Middle frontal gyrus (tissue), 1 donor: Measurements from ENCODE around the gene NIPBL.
"Not testable (repeated sequence)": the region's sequence is repeated elsewhere in the genome, so short reads cannot be mapped to it uniquely, and the experiment has no call there.

ENCODE experiments used
- DNase-seq: peaks from one replicate; pipeline ENCODE4 v3.0.0-alpha.2; 2015; ENCODE audit warnings: low spot score; ENCODE audit errors: extremely low spot score

The NIPBL gene, protein sequence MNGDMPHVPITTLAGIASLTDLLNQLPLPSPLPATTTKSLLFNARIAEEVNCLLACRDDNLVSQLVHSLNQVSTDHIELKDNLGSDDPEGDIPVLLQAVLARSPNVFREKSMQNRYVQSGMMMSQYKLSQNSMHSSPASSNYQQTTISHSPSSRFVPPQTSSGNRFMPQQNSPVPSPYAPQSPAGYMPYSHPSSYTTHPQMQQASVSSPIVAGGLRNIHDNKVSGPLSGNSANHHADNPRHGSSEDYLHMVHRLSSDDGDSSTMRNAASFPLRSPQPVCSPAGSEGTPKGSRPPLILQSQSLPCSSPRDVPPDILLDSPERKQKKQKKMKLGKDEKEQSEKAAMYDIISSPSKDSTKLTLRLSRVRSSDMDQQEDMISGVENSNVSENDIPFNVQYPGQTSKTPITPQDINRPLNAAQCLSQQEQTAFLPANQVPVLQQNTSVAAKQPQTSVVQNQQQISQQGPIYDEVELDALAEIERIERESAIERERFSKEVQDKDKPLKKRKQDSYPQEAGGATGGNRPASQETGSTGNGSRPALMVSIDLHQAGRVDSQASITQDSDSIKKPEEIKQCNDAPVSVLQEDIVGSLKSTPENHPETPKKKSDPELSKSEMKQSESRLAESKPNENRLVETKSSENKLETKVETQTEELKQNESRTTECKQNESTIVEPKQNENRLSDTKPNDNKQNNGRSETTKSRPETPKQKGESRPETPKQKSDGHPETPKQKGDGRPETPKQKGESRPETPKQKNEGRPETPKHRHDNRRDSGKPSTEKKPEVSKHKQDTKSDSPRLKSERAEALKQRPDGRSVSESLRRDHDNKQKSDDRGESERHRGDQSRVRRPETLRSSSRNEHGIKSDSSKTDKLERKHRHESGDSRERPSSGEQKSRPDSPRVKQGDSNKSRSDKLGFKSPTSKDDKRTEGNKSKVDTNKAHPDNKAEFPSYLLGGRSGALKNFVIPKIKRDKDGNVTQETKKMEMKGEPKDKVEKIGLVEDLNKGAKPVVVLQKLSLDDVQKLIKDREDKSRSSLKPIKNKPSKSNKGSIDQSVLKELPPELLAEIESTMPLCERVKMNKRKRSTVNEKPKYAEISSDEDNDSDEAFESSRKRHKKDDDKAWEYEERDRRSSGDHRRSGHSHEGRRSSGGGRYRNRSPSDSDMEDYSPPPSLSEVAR (N-terminal part only)

DNA sequence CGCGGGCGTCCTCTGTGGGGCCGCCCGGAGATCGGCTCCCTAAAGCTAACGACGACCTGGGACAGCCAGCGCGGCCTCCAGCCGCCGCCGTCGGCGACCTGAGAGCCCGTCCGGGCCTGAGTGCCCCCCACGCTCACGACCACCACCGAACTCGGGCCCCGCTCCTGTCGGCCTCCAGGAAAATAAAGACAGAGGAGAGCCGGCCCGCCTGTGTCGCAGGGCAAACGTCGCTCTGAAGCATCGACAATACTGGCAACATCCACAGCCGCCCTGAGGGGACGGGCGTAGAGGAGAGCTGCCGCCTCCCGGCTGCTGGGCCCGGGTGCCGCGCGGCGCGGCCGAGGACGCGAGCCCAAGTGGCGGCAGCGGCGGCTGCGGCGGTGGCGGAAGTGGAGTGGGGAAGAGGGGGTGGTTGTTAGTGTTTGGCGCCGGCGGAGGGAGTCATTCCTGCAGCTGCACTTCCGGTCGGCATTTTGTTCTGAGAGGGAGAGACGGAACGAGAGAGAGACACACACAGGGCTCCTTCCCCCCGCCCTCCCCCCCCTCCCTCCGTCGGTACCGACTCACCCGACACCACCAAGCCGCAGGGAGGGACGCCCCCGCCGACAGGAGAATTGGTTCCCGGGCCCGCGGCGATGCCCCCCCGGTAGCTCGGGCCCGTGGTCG, at the start of gene NIPBL:
Gene NIPBL, plus strand, starts transcription at position 471 of the 666 bp plus-strand sequence. CDS start 76,928 bp downstream, outside the sequence.
- peak; percentile 87 for DNase-seq

DNA sequence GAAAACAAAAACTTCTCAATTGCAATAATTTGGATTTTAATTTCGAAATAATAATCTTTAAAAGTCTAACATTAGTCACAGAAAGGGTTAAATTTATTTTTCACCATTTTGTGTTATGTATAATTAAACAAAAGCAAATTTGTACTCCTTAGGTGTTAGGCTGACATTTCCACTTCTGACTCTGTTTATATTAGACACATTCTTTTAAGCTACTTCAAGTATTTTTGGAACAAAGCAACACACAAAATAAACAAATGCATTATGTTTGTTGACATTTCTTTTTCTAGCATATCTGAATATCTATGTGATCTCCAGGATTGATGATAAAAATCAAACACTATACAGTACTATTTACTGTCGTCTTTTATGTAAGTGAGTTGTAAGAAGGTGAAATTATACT, 44.3 kb upstream of the NIPBL start:
- DNase-seq = no peak

DNA sequence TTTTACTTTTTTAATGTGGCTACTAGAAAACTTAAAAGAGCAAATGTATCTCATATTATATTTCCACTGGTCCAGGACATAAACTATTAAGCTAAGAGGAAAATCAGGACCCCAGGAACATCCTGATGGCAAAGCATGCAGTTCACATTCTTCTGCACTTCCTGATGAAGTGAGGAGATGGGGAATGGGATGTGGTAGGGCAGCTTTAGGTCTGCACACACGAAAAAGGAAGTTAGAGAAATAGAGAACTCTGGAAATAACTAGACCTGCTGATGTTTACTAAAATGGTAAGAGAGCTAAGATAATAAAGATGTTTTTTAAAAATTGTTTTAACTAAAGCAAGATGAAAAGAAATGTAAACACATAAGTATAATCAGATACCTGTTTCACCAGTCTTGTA, 39.7 kb upstream of the NIPBL start:
- no peak for DNase-seq

DNA sequence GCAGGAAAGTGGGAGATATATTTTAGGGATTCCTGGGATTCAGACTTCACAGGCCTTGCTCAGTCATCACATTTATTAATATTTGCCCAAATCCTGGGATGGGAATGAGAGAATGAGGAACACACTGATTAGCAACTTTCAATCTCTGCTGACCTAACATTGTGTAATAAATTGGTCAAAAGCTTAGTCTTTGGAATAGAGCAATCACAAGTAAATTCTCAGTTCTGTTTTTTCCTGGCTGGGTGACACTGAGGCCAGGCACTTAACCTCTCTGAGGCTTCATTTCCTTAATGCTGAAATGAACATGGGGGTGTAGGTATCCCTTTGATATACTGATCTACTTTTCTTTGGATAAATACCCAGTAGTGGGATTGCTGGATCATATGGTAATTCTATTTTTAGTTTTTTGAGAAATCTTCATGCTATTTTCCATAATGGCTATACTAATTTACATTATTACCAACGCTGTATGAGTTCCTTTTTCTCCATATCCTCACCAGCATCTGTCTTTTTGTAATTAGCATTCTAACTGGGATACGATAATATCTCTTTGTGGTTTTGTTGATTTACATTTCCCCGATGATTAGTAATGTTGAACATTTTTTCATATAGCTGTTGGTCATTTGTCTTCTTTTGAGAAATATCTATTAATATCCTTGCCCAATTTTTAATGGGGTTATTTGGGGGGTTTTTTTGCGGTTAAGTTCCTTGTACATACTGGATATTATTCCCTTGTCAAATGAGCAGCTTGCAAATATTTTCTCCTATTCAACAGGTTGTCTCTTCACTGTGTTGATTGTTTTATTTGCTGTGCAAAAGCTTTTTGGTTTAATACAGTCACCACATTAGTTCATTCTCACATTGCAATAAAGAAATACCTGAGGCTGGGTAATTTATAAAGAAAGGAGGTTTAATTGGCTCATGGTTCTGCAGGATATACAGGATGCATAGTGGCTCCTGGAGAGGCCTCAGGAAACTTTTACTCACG, 36.8 kb upstream of the NIPBL start:
- DNase-seq = no peak

DNA sequence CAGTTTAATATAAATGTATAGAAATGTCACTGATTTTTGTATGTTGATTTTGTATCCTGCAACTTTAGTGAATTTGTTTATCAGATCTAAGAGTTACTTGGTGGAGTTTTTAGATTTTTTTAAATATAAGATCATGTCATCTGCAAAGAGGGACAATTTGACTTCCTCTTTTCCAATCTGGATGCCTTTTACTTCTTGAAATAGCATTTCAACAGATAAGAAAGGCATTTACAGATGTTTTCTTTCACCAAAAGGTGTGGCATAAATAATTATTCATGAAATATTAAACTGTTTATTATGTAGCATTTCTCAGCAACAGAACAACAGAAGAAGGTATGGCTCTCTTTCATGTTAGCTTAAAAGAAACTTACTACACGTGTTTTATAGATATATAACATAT, 34.9 kb upstream of the NIPBL start:
- no peak for DNase-seq

DNA sequence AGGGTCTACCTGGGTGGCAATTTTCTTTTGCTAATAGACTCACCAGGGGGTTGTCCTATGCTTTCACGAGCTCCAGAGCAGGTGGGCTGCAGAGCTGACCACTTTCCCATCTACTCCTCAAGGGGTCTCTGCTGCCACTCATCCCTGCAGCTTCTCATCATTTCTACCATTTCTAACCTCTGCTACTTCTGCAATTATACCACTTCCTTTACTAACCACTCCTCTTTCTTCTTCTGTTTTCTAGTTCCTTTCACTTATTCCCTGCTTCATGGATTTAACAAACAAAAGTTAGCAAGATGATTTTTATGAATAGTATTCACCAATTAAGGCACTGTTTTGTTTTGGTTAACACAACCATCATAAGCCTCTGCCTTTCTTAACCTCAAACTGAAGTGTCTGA, 34.5 kb upstream of the NIPBL start:
- no peak for DNase-seq

DNA sequence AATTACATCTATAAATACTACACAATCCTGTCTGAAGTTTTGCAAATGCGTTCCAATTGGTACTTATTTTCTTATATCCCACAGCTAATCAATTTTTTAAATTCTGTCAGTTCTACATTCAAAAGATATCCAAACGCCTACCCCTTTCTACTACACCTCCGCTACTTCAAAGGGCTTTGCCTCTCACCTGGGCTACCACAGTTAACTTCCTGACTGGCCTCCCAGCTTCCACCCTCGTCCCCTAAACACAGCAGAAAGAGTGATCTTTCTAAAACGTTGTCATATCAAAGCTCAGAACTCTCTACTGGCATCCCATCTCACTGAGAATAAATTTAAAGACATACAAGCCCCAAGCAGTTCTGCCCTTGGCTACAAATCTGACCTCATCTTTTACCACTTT, 32.3 kb upstream of the NIPBL start:
- no peak for DNase-seq

DNA sequence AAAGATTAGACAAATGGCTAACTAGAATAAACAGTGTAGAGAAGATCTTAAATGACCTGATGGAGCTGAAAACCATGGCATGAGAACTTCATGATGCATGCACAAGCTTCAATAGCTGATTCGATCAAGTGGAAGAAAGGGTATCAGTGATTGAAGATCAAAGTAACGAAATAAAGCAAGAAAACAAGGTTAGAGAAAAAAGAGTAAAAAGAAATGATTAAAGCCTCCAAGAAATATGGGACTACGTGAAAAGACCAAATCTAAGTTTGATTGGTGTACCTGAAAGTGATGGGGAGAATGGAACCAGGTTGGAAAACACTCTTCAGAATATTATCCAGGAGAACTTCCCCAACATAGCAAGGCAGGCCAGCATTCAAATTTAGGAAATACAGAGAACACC, 28.0 kb upstream of the NIPBL start:
- DNase-seq = not testable (repeated sequence)

DNA sequence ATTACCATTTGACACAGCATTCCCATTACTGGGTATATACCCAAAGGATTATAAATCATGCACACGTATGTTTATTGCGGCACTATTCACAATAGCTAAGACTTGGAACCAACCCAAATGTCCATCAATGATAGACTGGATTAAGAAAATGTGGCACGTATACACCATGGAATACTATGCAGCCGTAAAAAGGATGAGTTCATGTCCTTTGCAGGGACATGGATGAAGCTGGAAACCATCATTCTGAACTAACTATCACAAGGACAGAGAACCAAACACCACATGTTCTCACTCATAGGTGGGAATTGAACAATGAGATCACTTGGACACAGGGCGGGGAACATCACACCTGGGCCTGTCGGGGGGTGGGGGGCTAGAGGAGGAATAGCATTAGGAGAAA, 23.7 kb upstream of the NIPBL start:
- not testable (repeated sequence) for DNase-seq

DNA sequence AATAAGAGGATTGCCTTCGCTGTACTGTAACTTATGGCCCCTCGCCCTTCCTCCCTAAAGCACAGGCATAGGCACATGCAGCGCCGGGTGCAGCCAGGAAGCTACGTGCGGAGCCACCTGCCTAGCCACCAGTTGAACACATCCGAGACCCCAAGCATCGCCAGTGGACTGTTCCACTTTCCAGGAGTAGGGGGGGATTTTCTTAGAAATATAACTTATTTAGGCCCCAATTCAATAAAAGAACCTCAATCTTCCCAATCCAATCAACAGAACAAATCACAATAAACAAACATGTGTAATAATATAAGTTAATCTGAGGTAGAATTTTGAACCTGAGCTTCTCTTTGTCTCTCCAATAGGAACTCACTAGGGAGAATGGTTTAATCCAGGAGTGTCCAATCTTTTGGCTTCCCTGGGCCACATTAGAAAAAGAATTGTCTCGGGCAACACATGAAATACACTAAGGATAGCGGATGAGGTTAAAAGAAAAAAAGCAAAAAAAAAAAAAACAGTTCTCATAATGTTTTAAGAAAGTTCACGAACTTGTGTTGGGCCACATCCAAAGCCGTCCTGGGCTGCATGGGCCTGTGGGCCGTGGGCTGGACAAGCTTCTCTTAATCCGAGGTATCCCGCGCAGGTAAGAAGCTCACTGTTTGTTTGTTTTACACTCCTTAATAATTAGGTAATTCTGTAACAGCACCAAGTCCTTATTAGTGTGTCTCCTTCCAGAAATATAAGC, 22.0 kb upstream of the NIPBL start:
- DNase-seq = no peak

DNA sequence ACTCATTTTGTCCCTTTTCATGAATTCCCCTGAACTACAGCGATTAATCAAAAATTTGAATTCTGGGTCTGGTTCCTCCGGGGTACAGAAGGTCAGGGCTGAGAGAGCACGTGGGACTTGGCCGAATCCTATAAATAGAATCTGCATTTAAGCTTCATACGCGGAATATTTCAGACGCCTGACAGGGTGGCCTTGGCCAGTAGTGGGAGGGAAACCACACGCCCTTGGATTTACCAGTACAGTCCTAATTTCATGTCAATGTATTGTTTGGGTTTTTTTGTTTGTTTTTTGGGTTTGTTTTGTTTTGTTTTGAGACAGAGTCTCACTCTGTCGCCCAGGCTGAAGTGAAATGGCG, 21.5 kb upstream of the NIPBL start:
- DNase-seq = no peak

DNA sequence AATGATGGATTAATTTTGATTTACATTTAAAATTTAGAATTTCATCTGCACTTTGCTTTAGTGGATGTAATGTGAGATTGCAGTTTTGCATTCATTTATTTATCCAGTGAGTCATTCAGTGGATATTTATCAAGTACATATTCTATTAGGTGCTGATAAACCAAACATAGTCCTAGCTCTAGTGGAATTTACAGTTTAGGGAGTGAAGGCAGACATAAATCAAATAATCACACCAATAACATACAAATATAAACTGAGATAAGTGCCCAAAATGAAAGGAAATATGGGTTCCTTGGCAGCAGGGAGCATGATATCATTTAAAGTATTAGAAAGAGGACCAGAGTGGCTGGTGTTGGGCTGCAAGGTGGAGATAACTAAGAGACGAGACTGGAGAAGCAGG, 14.7 kb upstream of the NIPBL start:
- no peak for DNase-seq

DNA sequence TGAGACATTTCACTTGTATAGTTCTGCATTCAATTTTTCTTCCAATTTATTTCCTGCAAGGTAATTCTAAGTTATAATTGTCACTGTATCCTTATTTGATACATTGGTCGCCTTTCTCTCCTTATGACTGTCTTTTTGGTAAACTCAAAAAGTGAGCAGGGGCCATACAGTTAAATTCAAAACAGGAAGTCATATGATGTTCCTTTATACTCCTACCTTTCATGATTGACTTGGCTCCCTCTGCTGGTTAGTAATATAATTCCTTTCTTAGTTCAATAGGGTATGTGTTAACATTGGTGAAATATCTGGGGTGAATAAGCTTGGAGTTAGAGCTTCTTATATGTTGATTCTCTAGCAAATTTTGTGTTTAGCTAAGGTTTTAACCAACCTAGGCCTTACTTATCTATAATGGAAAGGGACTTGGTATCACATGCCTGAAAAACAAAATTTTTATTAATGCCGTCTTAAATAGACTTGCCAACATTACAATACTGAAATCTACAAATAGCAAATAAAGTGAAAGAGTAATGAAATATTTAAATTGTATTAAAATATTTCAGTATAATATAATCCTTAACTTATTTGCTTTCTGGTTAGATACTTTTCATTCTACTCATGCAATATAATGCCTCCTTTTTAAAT, 6.0 kb upstream of the NIPBL start:
- peak; percentile 53 for DNase-seq

DNA sequence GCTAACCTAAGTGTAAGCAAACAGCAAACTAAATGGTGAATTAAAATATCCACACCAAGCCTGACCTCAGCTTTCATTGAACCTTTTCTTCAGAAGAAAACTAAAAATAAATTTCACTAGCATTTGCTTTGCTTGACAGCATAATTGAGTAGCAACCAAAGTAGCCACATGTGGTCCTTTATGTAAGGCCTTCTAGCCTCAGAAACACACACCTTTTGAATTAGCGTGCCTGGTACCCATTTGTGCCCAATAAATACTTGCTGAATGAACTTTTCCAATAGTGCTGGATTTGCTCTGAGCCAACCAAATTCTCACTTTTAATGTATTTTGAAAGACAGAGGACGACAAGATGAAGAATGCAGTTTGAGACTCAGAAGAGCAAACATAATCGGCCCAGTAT, 2.1 kb upstream of the NIPBL start:
- no peak for DNase-seq

DNA sequence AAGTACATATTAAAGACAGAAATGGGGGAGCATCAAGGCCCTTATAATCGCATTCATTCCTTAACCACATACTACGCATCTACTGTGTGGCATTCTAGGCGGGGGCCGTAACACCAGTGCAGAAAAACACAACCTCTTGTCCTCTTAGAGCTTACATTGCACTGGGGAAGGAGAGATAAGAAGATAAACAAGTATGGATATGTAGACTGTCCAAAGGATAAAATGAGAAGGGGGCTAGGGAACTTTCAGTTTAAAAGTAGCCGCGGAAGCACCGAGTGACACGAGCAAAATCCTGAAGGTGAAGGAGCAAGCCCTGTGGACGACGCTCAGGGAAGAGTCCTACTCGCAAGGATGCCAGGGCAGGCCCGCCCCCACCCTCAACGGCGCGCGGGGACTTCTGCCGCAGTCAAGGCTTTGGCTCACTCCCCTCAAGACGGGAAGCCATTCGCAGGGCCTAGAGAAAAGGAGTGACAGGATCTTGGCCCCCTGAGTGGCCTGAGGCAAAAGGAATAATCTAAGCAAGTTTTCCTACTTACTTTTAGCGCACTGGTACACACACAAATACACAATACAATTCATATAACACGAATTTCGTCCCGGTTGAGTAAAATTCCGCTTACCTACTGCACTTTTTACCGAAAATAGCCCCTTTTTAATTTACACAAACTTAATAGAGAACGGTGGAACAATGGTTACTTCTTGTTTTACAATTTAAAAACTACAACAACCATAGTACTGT, 1.3 kb upstream of the NIPBL start:
- no peak for DNase-seq

DNA sequence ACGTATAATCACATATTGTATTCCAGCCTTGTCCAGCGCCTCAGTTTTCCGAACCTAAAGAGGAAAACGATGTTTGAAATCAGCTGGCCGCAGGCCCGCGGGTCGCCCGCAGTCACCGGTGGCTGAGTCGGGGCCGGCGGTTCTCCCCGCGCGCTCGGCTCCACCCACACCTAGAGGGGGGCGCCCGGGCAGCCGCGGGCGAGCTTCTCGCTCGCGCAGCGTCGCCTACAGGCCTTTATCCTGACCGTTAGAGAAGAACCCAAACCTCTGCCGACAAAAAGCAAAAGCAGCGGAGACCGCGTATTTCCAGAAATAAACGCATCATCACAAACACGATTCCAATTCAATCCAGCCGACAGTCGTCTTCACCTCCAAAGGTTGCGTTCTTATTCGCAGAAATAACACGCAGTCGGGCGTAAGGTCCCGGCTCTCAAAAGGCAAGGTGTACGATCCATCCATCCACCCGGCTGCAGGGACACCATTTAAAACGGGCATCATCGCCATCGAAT, 725 bp upstream of the NIPBL start:
- peak; percentile 63 for DNase-seq

DNA sequence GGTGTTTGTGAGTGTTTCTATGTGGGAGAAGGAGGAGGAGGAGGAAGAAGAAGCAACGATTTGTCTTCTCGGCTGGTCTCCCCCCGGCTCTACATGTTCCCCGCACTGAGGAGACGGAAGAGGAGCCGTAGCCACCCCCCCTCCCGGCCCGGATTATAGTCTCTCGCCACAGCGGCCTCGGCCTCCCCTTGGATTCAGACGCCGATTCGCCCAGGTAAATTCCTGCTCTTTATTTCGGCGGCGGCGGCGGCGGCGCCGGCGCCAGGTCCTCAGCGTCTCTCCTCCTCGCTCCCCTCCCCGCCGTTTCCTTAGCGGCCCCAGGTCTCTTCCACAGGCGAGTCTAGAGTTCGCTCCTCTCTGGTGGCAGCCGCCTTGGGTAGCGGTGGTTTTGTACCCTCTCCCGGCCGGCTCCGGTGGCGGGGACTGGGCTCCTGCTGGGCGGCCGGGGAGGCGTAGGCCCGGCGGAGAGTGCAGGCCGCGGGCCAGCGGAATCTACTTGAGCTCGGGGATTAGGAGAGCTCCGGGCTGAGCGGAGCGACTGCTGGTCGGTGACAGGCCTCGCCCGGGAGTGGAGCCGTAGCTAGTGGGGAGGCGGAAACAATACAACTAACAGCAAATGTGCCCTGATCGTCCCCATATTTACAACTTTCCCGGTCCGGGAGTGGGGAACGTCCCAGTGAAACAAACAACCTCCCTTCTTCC, 547 bp downstream of the NIPBL start:
- no peak for DNase-seq
